NCI-H1092 (cell line): ENCODE data around the gene TNS1.

Experiments used
- DNase-seq: peaks from one replicate; lab custom pipeline; 2025; lab: John Stamatoyannopoulos, UW

Gene TNS1

GRCh38 chr2:217897816-217898806 is 104.7 kb downstream of the TNS1 start:
- no peak for DNase-seq

- no peak for DNase-seq
These were observed 105.6 kb downstream of the TNS1 start for GRCh38 chr2:217897091-217897715.

GRCh38 chr2:217895070-217895635 is 107.6 kb downstream of the TNS1 start:
- DNase-seq = no peak

GRCh38 chr2:217893440-217893839 is 109.4 kb downstream of the TNS1 start:
- DNase-seq = no peak

GRCh38 chr2:217892560-217892959 is 110.2 kb downstream of the TNS1 start:
- DNase-seq = no peak

GRCh38 chr2:217890445-217890844 is 112.3 kb downstream of the TNS1 start:
- DNase-seq = no peak

- no peak for DNase-seq
These were observed 113.1 kb downstream of the TNS1 start for GRCh38 chr2:217889656-217890055.

GRCh38 chr2:217887841-217888701 is 114.7 kb downstream of the TNS1 start:
- no peak for DNase-seq

- peak; percentile 33 for DNase-seq
These were observed 116.0 kb downstream of the TNS1 start for GRCh38 chr2:217886720-217887309.

GRCh38 chr2:217886091-217886490 is 116.7 kb downstream of the TNS1 start:
- DNase-seq = no peak

GRCh38 chr2:217884985-217885384 is 117.8 kb downstream of the TNS1 start:
- no peak for DNase-seq

GRCh38 chr2:217880891-217881290 is 121.9 kb downstream of the TNS1 start:
- no peak for DNase-seq

GRCh38 chr2:217880287-217880889 is 122.4 kb downstream of the TNS1 start:
- no peak for DNase-seq

- no peak for DNase-seq
These were observed 123.7 kb downstream of the TNS1 start for GRCh38 chr2:217878915-217879590.

- no peak for DNase-seq
These were observed 124.9 kb downstream of the TNS1 start for GRCh38 chr2:217877866-217878265.

- no peak for DNase-seq
These were observed 126.6 kb downstream of the TNS1 start for GRCh38 chr2:217876253-217876570.

- DNase-seq = no peak
These were observed 127.1 kb downstream of the TNS1 start for GRCh38 chr2:217875556-217876252.

- DNase-seq = no peak
These were observed 127.7 kb downstream of the TNS1 start for GRCh38 chr2:217875138-217875537.

- DNase-seq = no peak
These were observed 129.4 kb downstream of the TNS1 start for GRCh38 chr2:217873371-217873770.

GRCh38 chr2:217872319-217872718 is 130.5 kb downstream of the TNS1 start:
- DNase-seq = no peak
